SK-N-SH (cell line): ENCODE measurements around the gene HOXD10. TPM values are rescaled to one million over a fixed set of nuclear protein-coding genes. Genes with fewer than 3 reads are reported as not detected.

Source experiments
- CTCF ChIA-PET: fragments of 300-600, 350-600 bp; formaldehyde crosslinking; extraction: SDS; loops from one replicate; lab custom pipeline; 2021; lab: Yijun Ruan, JAX
- POLR2A ChIA-PET: fragments of 350-600 bp; sonication (Branson Sonifier 250); formaldehyde crosslinking; extraction: SDS; loops from one replicate; lab custom pipeline; 2020; ENCODE audit warnings: antibody characterized with exemption, inconsistent platforms; lab: Yijun Ruan, JAX
- DNase-seq: peaks from one replicate; pipeline ENCODE4 v3.0.0; 2012
- H2AFZ ChIP-seq: fragments of 200-600 bp; sonication (generic); 2 replicates; pipeline ENCODE4 v1.8.1; 2016; ENCODE audit warnings: antibody characterized with exemption, mild to moderate bottlenecking, low read depth
- H3F3A ChIP-seq: fragments of 200-600 bp; sonication (generic); replicated peaks from 2 replicates; pipeline ENCODE3; 2016; ENCODE audit warnings: antibody characterized with exemption, mild to moderate bottlenecking; ENCODE audit not compliant: insufficient read depth
- H3K27ac ChIP-seq, 2 experiments: fragments of 200-500 bp in 1 of 2; fragments of 200-600 bp in 1 of 2; sonication (Bioruptor generic) in 1 of 2; sonication (generic), shearing (Covaris generic) in 1 of 2; 2 replicates each; pipeline versions ENCODE4 v1.5.1 to v1.6.1; 2014 to 2016; ENCODE audit warnings: low read depth in 2 of 2, inconsistent platforms in 1 of 2, low read length in 1 of 2, mild to moderate bottlenecking in 1 of 2, mixed read lengths in 1 of 2
- H3K27me3 ChIP-seq: fragments of 200-600 bp; sonication (generic), shearing (Covaris generic); 2 replicates; pipeline ENCODE4 v1.6.1; 2016; ENCODE audit warnings: mixed run types; ENCODE audit not compliant: insufficient read depth
- H3K36me3 ChIP-seq, 2 experiments: fragments of 200-500 bp in 1 of 2; fragments of 200-600 bp in 1 of 2; sonication (Bioruptor generic) in 1 of 2; sonication (generic) in 1 of 2; replicated peaks in 1 of 2; 2 replicates each; pipeline versions ENCODE3 to v1.5.1; 2014 to 2016; ENCODE audit warnings: low read length in 1 of 2, mild to moderate bottlenecking in 1 of 2; ENCODE audit not compliant: insufficient read depth in 2 of 2, control insufficient read depth in 1 of 2
- H3K4me1 ChIP-seq, 2 experiments: fragments of 200-500 bp in 1 of 2; fragments of 200-600 bp in 1 of 2; sonication (Bioruptor generic) in 1 of 2; sonication (generic), shearing (Covaris generic) in 1 of 2; 2 replicates each; pipeline versions ENCODE4 v1.5.1 to v1.6.1; 2014 to 2016; ENCODE audit warnings: low read depth in 1 of 2, low read length in 1 of 2, mixed run types in 1 of 2; ENCODE audit not compliant: insufficient read depth in 2 of 2, control insufficient read depth in 1 of 2
- H3K4me2 ChIP-seq: fragments of 200-600 bp; sonication (generic), shearing (Covaris generic); 2 replicates; pipeline ENCODE4 v1.6.1; 2017; ENCODE audit warnings: mixed run types
- H3K4me3 ChIP-seq, 2 experiments: fragments of 200-500 bp in 1 of 2; fragments of 200-600 bp in 1 of 2; sonication (Bioruptor generic) in 1 of 2; sonication (generic), shearing (Covaris generic) in 1 of 2; 2 replicates each; pipeline versions ENCODE4 v1.5.1 to v1.8.1; 2014 to 2016; ENCODE audit warnings: low read depth in 2 of 2, inconsistent platforms in 1 of 2, low read length in 1 of 2, mild to moderate bottlenecking in 1 of 2, mixed read lengths in 1 of 2, moderate library complexity in 1 of 2
- H3K79me2 ChIP-seq: fragments of 200-600 bp; sonication (generic); 2 replicates; pipeline ENCODE4 v1.8.1; 2017; ENCODE audit warnings: mild to moderate bottlenecking; ENCODE audit not compliant: insufficient read depth
- H3K9ac ChIP-seq: fragments of 200-600 bp; sonication (generic); 2 replicates; pipeline ENCODE4 v1.6.1; 2017; ENCODE audit warnings: mixed run types
- H3K9me2 ChIP-seq: fragments of 200-600 bp; sonication (generic); 2 replicates; pipeline ENCODE4 v1.6.1; 2017; ENCODE audit warnings: mixed run types
- H3K9me3 ChIP-seq: fragments of 200-600 bp; sonication (generic); 2 replicates; pipeline ENCODE4 v1.6.1; 2017; ENCODE audit warnings: mixed run types, mild to moderate bottlenecking, moderate library complexity
- H4K20me1 ChIP-seq: fragments of 200-600 bp; sonication (generic); 2 replicates; pipeline ENCODE4 v1.6.1; 2017; ENCODE audit warnings: mild to moderate bottlenecking, mixed run types; ENCODE audit not compliant: insufficient read depth
- CHD2 ChIP-seq: fragments of 150-350 bp; IDR thresholded peaks from 2 replicates; pipeline ENCODE4 v1.6.1; 2018; ENCODE audit warnings: low read length; ENCODE audit not compliant: partially characterized antibody
- ELF1 ChIP-seq: IDR thresholded peaks from 2 replicates; pipeline ENCODE4 v1.4.0; 2012
- EZH2phosphoT487 ChIP-seq: fragments of 200-600 bp; sonication (generic); IDR thresholded peaks from 2 replicates; pipeline ENCODE4 v1.6.1; 2017; ENCODE audit warnings: low read depth, mixed run types, mild to moderate bottlenecking, antibody characterized with exemption, moderate library complexity, borderline replicate concordance
- FOSL2 ChIP-seq: IDR thresholded peaks from 2 replicates; pipeline ENCODE4 v1.4.0; 2012; ENCODE audit warnings: low read depth, mild to moderate bottlenecking, moderate library complexity, borderline replicate concordance
- GABPA ChIP-seq: IDR thresholded peaks from 2 replicates; pipeline ENCODE4 v1.4.0; 2012; ENCODE audit warnings: low read depth, mild to moderate bottlenecking
- GATA2 ChIP-seq: sonication (generic); formaldehyde crosslinking; IDR thresholded peaks from 2 replicates; pipeline ENCODE4 v1.5.0; 2020; ENCODE audit warnings: mild to moderate bottlenecking, missing genetic modification reagents
- JUND ChIP-seq: IDR thresholded peaks from 2 replicates; pipeline ENCODE4 v1.4.0; 2012
- POLR2AphosphoS5 ChIP-seq: IDR thresholded peaks from 2 replicates; pipeline ENCODE4 v1.6.1; 2012; ENCODE audit warnings: low read depth, low read length
- RAD21 ChIP-seq: IDR thresholded peaks from 2 replicates; pipeline ENCODE4 v1.6.1; 2012; ENCODE audit warnings: mild to moderate bottlenecking, low read length
- RFX5 ChIP-seq: IDR thresholded peaks from 2 replicates; pipeline ENCODE4 v1.6.1; 2012; ENCODE audit warnings: mild to moderate bottlenecking, improper control_type of control experiment, low read length
- RXRA ChIP-seq: IDR thresholded peaks from 2 replicates; pipeline ENCODE4 v1.4.0; 2012; ENCODE audit warnings: low read depth, mild to moderate bottlenecking, borderline replicate concordance
- SIN3A ChIP-seq: IDR thresholded peaks from 2 replicates; pipeline ENCODE4 v1.6.1; 2012; ENCODE audit warnings: low read depth, mild to moderate bottlenecking, low read length, moderate library complexity, borderline replicate concordance
- SMC3 ChIP-seq: IDR thresholded peaks from 2 replicates; pipeline ENCODE4 v1.6.1; 2012; ENCODE audit warnings: low read depth, low read length, improper control_type of control experiment
- TAF1 ChIP-seq: IDR thresholded peaks from 2 replicates; pipeline ENCODE4 v1.6.1; 2012; ENCODE audit warnings: low read depth, mild to moderate bottlenecking, low read length, moderate library complexity, borderline replicate concordance
- TCF12 ChIP-seq: IDR thresholded peaks from 2 replicates; pipeline ENCODE4 v1.4.0; 2012
- TEAD4 ChIP-seq: IDR thresholded peaks from 2 replicates; pipeline ENCODE4 v1.4.0; 2012; ENCODE audit warnings: mild to moderate bottlenecking, borderline replicate concordance; ENCODE audit not compliant: insufficient read depth
- WGBS: methylation state at CpG from one replicate; pipeline ENCODE4 v1.1.6; 2017; ENCODE audit warnings: low lambda C conversion rate; 5-methylcytosine and 5-hydroxymethylcytosine counted together
- polyA plus RNA-seq, 3 experiments: library from polyadenylated mRNA; depleted of rRNA; stranded (reverse); fragments of >200 nt; gene quantifications; 2 replicates each; pipeline ENCODE4 v1.2.3, GENCODE V29; 2012
- TF ChIP-seq, protein P1 (sequence below): fragments of 150-350 bp; IDR thresholded peaks from 2 replicates; pipeline ENCODE4 v1.6.1; 2017; ENCODE audit warnings: antibody characterized with exemption, low read length, low read depth, borderline replicate concordance
- TF ChIP-seq, protein P2 (sequence below): fragments of 200-600 bp; sonication (generic); IDR thresholded peaks from 2 replicates; pipeline ENCODE4 v1.6.1; 2017; ENCODE audit warnings: antibody characterized with exemption, mild to moderate bottlenecking, moderate library complexity

The HOXD10 gene
- polyA plus RNA-seq, 1 of the 3 experiments (the other 2 are of a cell fraction): 0.10 TPM

DNA sequence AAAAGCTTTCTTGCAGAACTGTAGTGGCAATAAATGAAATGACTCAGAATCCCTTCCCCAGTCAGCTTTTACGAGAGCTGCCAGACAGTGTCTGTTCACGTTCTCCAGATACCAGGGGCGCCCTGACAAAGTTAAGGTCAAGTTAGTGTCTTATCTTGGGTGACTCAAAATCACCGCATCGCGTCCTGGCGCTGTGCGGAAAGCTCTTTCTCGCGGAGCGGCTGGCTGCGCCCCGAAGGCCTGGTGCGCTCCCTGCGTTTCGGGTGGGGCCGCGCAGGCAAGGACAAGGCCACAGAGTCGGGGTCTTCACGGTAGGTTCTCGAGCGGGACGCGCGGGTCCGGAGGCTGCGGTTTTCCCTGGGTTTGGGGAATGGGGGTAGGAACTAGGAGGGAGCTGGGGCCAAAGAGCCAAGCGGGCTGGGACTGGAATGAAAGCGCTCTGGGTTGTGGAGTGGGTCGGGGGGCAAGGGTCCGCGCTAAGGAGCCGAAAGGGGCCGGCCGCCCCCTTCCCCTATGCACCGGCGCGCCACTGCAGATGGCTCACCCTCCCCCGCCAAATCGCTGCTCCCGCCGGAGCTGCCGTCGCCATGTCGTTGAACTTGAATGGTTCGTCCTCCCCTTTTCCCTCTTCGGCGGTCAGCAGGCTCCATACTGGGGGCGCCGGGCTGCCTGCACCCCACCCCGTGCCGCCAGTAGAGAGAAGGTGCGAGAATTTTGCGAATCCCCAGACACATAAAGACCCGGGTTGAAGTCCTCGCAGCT is 12.1 kb upstream of the HOXD10 start:
- H3K4me2 ChIP-seq: peak overlapping the region; percentile 76

DNA sequence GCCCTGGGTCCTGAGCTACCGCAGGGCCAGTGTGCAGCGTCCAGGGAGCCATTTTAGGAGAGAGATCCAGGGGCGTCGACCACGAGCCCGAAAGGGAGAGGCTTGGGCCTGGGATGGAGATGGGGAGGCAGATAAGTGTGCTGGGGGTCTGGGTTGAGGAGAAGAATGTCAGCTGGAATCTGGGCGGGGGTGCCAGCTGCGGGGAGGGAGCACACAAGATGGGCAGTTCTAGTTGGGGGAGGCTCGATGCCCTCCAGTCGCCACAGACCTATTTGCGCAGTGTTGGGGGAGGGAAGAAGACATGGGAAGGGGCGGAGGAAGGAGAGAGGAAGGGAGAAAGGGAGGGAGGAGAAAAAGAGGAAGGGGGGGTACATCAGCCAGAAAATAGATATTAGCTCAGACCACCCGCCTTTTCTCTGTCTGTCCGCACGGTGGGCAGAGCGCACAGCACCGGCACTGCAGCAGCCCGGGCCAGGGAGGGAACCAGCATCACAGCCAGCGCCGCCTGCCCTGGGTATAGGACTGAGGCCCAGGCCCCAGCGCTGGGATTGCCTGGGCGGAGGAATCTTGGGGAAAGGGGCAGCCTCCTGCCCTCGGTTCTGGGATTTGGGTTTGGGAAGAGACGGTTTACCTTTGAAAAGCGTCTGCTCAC is 11.4 kb upstream of the HOXD10 start:
- no peak overlapping the region for H2AFZ ChIP-seq
- CTCF ChIA-PET: interaction anchor here (0.8 to 17.7 kb wide), 14 partner anchors 9 to 1405 kb away, joined by 3 to 264 read pairs (median 4); partner anchors contain the start of genes HOXD10, HOXD12, HOXD13 and HOXD9
- H3K4me1 ChIP-seq: peaks cover 0 to 13% of the 10 kb centered on the region in 2 experiments; a peak in 2 of 4 replicates
- H3K36me3 ChIP-seq: no peaks in the 10 kb centered on the region
- DNase-seq: no peak
- H3K9me3 ChIP-seq: no peaks in the 10 kb centered on the region
- H3K9me2 ChIP-seq: no peaks in the 10 kb centered on the region
- peak overlapping the region; percentile 32 to 54; a peak in 3 of 4 replicates for H3K4me3 ChIP-seq
- H3F3A ChIP-seq: peaks cover 11% of the 10 kb centered on the region
- peak overlapping the region; percentile 76; the same call in 1 of the 2 replicates for H3K4me2 ChIP-seq
- POLR2A ChIA-PET: no interaction called here
- H3K27ac ChIP-seq: no peak overlapping the region
- TF ChIP-seq JUND (no peak), ELF1 (no peak), RFX5 (no peak), GABPA (no peak), FOSL2 (no peak), RAD21 (no peak), POLR2AphosphoS5 (no peak), CHD2 (no peak), RXRA (no peak), GATA2 (CRISPR knock-in tag) (no peak), TAF1 (no peak), TCF12 (no peak), TEAD4 (no peak), SIN3A (no peak)
- TF ChIP-seq, protein P1, sequence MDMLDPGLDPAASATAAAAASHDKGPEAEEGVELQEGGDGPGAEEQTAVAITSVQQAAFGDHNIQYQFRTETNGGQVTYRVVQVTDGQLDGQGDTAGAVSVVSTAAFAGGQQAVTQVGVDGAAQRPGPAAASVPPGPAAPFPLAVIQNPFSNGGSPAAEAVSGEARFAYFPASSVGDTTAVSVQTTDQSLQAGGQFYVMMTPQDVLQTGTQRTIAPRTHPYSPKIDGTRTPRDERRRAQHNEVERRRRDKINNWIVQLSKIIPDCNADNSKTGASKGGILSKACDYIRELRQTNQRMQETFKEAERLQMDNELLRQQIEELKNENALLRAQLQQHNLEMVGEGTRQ: no peak
- H3K79me2 ChIP-seq: no peaks in the 10 kb centered on the region
- 45% methylated on average over 25 of the region's 25 CpGs for WGBS
- H3K27me3 ChIP-seq: peaks cover 86% of the 10 kb centered on the region
- H3K9ac ChIP-seq: no peak overlapping the region
- H4K20me1 ChIP-seq: no peaks in the 10 kb centered on the region

More for the DNA sequence above, 12.1 kb upstream of the HOXD10 start:
- WGBS: 8% methylated on average over 30 of the region's 56 CpGs
- no peaks in the 10 kb centered on the region for H3K79me2 ChIP-seq
- H4K20me1 ChIP-seq: no peaks in the 10 kb centered on the region
- ChIA-PET CTCF (interaction anchor here (0.8 to 17.7 kb wide), 19 partner anchors 9 to 1405 kb away, joined by 3 to 264 read pairs (median 4); partner anchors contain the start of genes EVX2, HOXD10, HOXD12 and HOXD13), POLR2A (interaction anchor here (1.0 kb wide), 1 partner anchor 13 kb away, joined by 3 read pairs; no protein-coding TSS in a partner anchor)
- no peak overlapping the region for H3K9ac ChIP-seq
- H3K4me1 ChIP-seq: peaks cover 0 to 13% of the 10 kb centered on the region in 2 experiments; a peak in 2 of 4 replicates
- no peak for DNase-seq
- H3F3A ChIP-seq: peaks cover 11% of the 10 kb centered on the region
- peak overlapping the region; percentile 32 to 54 for H3K4me3 ChIP-seq
- TF ChIP-seq, protein P2, sequence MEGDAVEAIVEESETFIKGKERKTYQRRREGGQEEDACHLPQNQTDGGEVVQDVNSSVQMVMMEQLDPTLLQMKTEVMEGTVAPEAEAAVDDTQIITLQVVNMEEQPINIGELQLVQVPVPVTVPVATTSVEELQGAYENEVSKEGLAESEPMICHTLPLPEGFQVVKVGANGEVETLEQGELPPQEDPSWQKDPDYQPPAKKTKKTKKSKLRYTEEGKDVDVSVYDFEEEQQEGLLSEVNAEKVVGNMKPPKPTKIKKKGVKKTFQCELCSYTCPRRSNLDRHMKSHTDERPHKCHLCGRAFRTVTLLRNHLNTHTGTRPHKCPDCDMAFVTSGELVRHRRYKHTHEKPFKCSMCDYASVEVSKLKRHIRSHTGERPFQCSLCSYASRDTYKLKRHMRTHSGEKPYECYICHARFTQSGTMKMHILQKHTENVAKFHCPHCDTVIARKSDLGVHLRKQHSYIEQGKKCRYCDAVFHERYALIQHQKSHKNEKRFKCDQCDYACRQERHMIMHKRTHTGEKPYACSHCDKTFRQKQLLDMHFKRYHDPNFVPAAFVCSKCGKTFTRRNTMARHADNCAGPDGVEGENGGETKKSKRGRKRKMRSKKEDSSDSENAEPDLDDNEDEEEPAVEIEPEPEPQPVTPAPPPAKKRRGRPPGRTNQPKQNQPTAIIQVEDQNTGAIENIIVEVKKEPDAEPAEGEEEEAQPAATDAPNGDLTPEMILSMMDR: peak; percentile 19; the same call in 1 of the 2 replicates
- TF ChIP-seq EZH2phosphoT487 (peak; percentile 53; the same call in 1 of the 2 replicates), SMC3 (no peak)
- TF ChIP-seq, all 33 proteins: peak for 2
- Histone ChIP-seq H3K36me3 (no peaks in the 10 kb centered on the region), H3K27me3 (peaks cover 86% of the 10 kb centered on the region), H3K9me3 (no peaks in the 10 kb centered on the region), H3K9me2 (no peaks in the 10 kb centered on the region), H2AFZ (0 out of 2 replicates have a peak overlapping the region, but pooled peaks have one; percentile 29), H3K27ac (no peak overlapping the region)
